Activated B cell treated with CpG ODN at 0.5 μM for 24 hours (primary cell): ENCODE measurements around the gene BRD1. TPM values are rescaled to one million over a fixed set of nuclear protein-coding genes. Genes with fewer than 3 reads are reported as not detected.

Source experiments
- ATAC-seq: fragments of 200-7000 bp; cut with Tn5 transposase; one replicate; pipeline ENCODE4 v1.10.0; 2021; ENCODE audit warnings: low read depth, mild to moderate bottlenecking, moderate library complexity
- CTCF ChIA-PET: fragments of 350-600 bp; sonication (Branson Sonifier 250); formaldehyde crosslinking; loops from one replicate; lab custom pipeline; 2021; ENCODE audit warnings: antibody characterized with exemption; lab: Charles Lee
- POLR2A ChIA-PET: fragments of 350-600 bp; sonication (Branson Sonifier 250); formaldehyde crosslinking; loops from one replicate; lab custom pipeline; 2021; ENCODE audit warnings: antibody characterized with exemption; lab: Charles Lee
- DNase-seq: peaks from one replicate; pipeline ENCODE4 v3.0.0; 2022
- H3K27ac Mint-ChIP-seq: one replicate; pipeline ENCODE4 v1.8.0; 2020; ENCODE audit warnings: mixed read lengths
- H3K27me3 Mint-ChIP-seq: one replicate; pipeline ENCODE4 v1.8.0; 2021; ENCODE audit warnings: mixed read lengths
- H3K36me3 Mint-ChIP-seq: one replicate; pipeline ENCODE4 v1.8.0; 2021; ENCODE audit warnings: low read depth, mixed read lengths
- H3K4me1 Mint-ChIP-seq: one replicate; pipeline ENCODE4 v1.8.0; 2021; ENCODE audit warnings: mixed read lengths
- H3K4me3 Mint-ChIP-seq: one replicate; pipeline ENCODE4 v1.8.0; 2020; ENCODE audit warnings: mild to moderate bottlenecking, mixed read lengths
- H3K9me3 Mint-ChIP-seq: one replicate; pipeline ENCODE4 v1.8.0; 2020; ENCODE audit warnings: mixed read lengths
- CTCF ChIP-seq: fragments of 200-600 bp; IDR thresholded peaks from one replicate; pipeline ENCODE4 v1.8.0; 2022; ENCODE audit warnings: antibody characterized with exemption, mild to moderate bottlenecking
- intact Hi-C: fragments of 100-400 bp; cut with micrococcal nuclease; formaldehyde crosslinking; loops from one replicate; pipeline ENCODE4 v1.15.1; 2024
- total RNA-seq: library from RNA; stranded (reverse); gene quantifications from 2 replicates; pipeline ENCODE4 v1.2.3, GENCODE V29; 2022

Gene BRD1
- total RNA-seq, 1 donor from 2014 or later = 45.8 TPM

DNA sequence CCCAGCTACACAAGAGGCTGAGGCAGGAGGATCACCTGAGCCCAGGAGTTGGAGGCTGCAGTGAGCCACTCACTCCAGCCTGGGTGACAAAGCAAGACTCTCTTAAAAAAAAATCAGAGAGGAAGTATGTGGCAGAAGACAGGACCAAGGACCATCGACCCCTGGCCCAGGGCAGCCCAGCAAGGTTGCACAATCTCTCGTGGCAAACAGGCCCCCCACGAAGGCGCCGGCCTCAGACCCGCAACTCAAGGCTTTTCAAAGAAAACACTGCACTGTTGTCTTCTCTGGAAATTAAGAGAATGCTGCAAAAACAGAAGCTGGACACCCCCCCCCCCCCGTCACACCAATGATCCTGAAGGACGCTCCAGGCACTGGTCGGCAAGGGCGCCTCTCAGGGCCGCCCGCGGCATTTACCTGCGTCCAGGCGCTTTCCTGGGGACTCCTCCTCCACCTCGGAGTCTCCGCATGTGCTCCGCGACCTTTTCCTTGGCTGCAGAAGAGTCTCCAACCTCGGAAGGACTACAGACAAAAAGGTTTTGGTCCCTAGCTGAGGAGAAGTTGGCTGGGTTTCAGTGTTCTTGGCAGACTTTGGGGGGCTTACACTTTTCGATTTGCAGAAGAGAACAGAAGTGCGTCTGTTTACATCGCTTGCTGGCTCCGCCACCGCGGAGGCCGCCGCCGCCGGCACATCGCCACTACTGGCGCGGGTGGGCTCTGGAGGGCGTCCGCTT, 40.5 kb downstream of the BRD1 start:
- intact Hi-C loops = no loop called here
- peaks cover 15% of the 10 kb centered on the region for H3K4me1 Mint-ChIP-seq
- ATAC-seq = no peak

DNA sequence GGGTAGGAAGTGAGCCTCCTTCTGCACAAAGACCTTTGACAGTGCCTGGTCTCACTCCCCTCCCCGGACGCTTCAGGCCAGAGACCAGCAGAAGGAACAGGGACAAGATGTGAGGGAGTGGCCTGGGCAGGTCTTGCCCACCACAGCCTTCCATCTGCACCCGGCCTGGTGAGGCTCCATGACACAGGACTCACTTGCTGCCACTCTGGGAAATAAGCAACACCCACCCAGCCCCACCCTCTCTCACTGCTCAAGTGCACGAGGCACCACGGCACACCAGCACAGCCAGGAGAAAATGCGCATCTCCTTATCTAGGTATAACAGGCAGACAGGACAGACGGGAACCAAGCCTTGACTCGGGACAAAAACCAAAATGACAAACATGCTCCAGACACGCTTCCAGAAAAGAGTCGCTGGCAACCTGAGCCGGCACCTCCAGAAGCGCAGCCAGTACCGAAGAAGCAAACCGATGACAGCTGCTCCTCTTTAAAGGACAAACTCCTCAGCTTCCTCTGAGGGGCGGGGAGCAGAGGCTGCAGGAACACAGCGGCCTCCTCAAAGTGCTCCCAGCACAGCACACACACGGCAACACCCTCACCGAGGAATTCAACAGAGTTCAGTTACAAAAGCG, 41.7 kb downstream of the BRD1 start:
- H3K36me3 Mint-ChIP-seq = peaks cover 68% of the 10 kb centered on the region
- no peak for ATAC-seq
- H3K27ac Mint-ChIP-seq = no peak overlapping the region
- H3K27me3 Mint-ChIP-seq = no peaks in the 10 kb centered on the region
- intact Hi-C loops = no loop called here
- peaks cover 15% of the 10 kb centered on the region for H3K4me1 Mint-ChIP-seq
- ChIA-PET CTCF (interaction anchor here (1.0 kb wide), 1 partner anchor 18 kb away, joined by 3 read pairs; no protein-coding TSS in a partner anchor), POLR2A (no interaction called here)
- no peak for TF ChIP-seq CTCF
- H3K9me3 Mint-ChIP-seq = no peaks in the 10 kb centered on the region
- DNase-seq = no peak
- H3K4me3 Mint-ChIP-seq = no peak overlapping the region

More for the DNA sequence above, 40.5 kb downstream of the BRD1 start:
- no peaks in the 10 kb centered on the region for H3K9me3 Mint-ChIP-seq
- no peak overlapping the region for H3K4me3 Mint-ChIP-seq
- TF ChIP-seq CTCF = no peak
- ChIA-PET CTCF (interaction anchor here (1.0 kb wide), 1 partner anchor 19 kb away, joined by 3 read pairs; no protein-coding TSS in a partner anchor), POLR2A (no interaction called here)
- H3K27me3 Mint-ChIP-seq = no peaks in the 10 kb centered on the region
- H3K27ac Mint-ChIP-seq = no peak overlapping the region
- DNase-seq = no peak
- H3K36me3 Mint-ChIP-seq = peaks cover 72% of the 10 kb centered on the region

DNA sequence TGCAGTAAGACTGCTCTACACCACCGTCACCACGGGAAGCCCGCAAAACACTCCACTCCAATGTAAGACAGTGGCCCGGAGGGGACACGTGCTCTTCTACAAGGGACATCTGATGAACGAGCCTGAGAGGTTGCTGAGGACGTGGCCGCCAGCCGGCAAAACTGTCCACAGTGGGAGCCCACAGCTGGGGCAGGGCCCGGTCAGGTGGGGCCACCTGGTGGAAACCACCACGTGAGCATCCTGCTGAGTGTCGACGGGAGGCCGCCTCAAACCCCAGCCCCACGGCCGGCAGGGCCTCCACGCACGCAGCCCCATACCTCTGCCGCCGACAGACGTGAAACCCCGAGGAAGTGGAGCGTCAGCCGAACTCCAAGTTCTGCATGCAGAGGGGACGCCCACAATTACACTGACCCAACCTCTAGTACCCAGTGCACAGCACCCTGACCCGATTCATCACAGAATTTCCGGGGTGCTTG, 42.6 kb downstream of the BRD1 start:
- no peak overlapping the region for H3K4me3 Mint-ChIP-seq

GRCh38 chr22:49784630-49784971, 43.1 kb downstream of the BRD1 start:
- ChIA-PET CTCF (no interaction called here), POLR2A (no interaction called here)
- no peak for TF ChIP-seq CTCF
- intact Hi-C loops = no loop called here
- DNase-seq = no peak
- Mint-ChIP-seq H3K36me3 (peaks cover 61% of the 10 kb centered on the region), H3K27ac (no peak overlapping the region), H3K4me3 (no peak overlapping the region), H3K4me1 (peaks cover 11% of the 10 kb centered on the region), H3K27me3 (no peaks in the 10 kb centered on the region), H3K9me3 (no peaks in the 10 kb centered on the region)
- no peak for ATAC-seq

More for the DNA sequence above, 42.6 kb downstream of the BRD1 start:
- Mint-ChIP-seq H3K27me3 (no peaks in the 10 kb centered on the region), H3K4me1 (peaks cover 13% of the 10 kb centered on the region), H3K36me3 (peaks cover 62% of the 10 kb centered on the region), H3K27ac (no peak overlapping the region), H3K9me3 (no peaks in the 10 kb centered on the region)
- POLR2A ChIA-PET = no interaction called here
- CTCF ChIA-PET = no interaction called here
- DNase-seq (no peak), ATAC-seq (no peak)
- intact Hi-C loops = no loop called here
- no peak for TF ChIP-seq CTCF

DNA sequence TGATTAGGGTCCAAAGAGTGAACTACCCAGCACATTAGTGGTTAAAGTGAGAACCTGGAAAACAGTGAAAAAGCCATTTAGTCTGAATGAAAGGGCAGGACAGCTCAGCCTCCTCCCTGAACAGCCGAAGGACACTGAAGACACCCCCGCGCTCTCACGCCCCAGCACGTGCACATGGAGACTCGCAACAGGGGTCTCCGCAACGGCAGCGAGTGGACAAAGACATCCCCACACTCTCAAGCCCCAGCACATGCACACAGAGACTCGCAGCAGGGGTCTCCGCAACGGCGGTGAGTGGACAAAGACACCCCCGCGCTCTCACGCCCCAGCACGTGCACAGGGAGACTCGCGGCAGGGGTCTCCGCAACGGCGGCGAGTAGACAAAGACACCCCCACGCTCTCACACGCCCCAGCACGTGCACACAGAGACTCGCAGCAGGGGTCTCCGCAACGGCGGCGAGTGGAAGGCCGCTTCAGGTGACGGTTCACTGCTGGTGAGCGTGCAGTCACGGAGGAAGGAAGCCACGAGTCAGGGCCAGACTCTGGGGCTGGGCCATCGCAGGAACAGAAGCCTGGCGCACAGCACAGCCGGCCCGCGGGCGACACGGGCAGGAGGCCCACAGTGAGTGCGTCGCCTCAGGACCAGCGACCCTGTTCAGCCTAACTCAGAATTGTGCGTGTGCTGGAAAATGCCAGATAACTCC, 43.6 kb downstream of the BRD1 start:
- no peaks in the 10 kb centered on the region for H3K9me3 Mint-ChIP-seq
- intact Hi-C loops = no loop called here
- DNase-seq (no peak), ATAC-seq (no peak)
- CTCF ChIA-PET = no interaction called here
- peaks cover 60% of the 10 kb centered on the region for H3K36me3 Mint-ChIP-seq
- no peak for TF ChIP-seq CTCF
- H3K27me3 Mint-ChIP-seq = no peaks in the 10 kb centered on the region
- H3K27ac Mint-ChIP-seq = no peak overlapping the region
- H3K4me1 Mint-ChIP-seq = peaks cover 7% of the 10 kb centered on the region
- H3K4me3 Mint-ChIP-seq = no peak overlapping the region
- POLR2A ChIA-PET = no interaction called here
